Stimulated activated CD4-positive, alpha-beta T cell treated with anti-CD3 and anti-CD28 coated beads, Interleukin-12 subunit alpha, Interleukin-12 subunit beta, amount 100 ng/mL, for 48 hours (primary cell): ENCODE data around the gene SHISA9.
A peak's percentile ranks its signal among the peaks of the same experiment; 100 is the strongest.

Source experiments
- DNase-seq, 3 donors: peaks; one replicate each; pipeline ENCODE4 v3.0.0-alpha.2; 2020; ENCODE audit warnings: low read depth in 2 of 3, low spot score in 1 of 3

Gene SHISA9

GRCh38 chr16:13014476-13014875, 113.1 kb downstream of the SHISA9 start:
- DNase-seq = no peak

- DNase-seq = no peak
Observed at GRCh38 chr16:13018026-13018425, 116.6 kb downstream of the SHISA9 start.

GRCh38 chr16:13021996-13022395, 120.6 kb downstream of the SHISA9 start:
- DNase-seq = no peak

- DNase-seq = no peak
Observed at GRCh38 chr16:13029786-13030185, 128.4 kb downstream of the SHISA9 start.

GRCh38 chr16:13030769-13031168, 129.4 kb downstream of the SHISA9 start:
- no peak for DNase-seq

GRCh38 chr16:13032911-13033310, 131.5 kb downstream of the SHISA9 start:
- no peak for DNase-seq

GRCh38 chr16:13036600-13036999, 135.2 kb downstream of the SHISA9 start:
- DNase-seq = peak in 2 of 3 donors; percentile 0 to 6

- no peak for DNase-seq
Observed at GRCh38 chr16:13038591-13038990, 137.2 kb downstream of the SHISA9 start.

- no peak for DNase-seq
Observed at GRCh38 chr16:13039526-13039925, 138.1 kb downstream of the SHISA9 start.

- DNase-seq = no peak
Observed at GRCh38 chr16:13041180-13041579, 139.8 kb downstream of the SHISA9 start.

- DNase-seq = no peak
Observed at GRCh38 chr16:13041646-13042290, 140.4 kb downstream of the SHISA9 start.

GRCh38 chr16:13042291-13042685, 140.9 kb downstream of the SHISA9 start:
- no peak for DNase-seq

GRCh38 chr16:13046061-13046821, 144.8 kb downstream of the SHISA9 start:
- DNase-seq = no peak

- no peak for DNase-seq
Observed at GRCh38 chr16:13047276-13047675, 145.9 kb downstream of the SHISA9 start.

- DNase-seq = no peak
Observed at GRCh38 chr16:13049688-13050087, 148.3 kb downstream of the SHISA9 start.

- no peak for DNase-seq
Observed at GRCh38 chr16:13052431-13052830, 151.0 kb downstream of the SHISA9 start.

GRCh38 chr16:13055480-13055879, 154.1 kb downstream of the SHISA9 start:
- no peak for DNase-seq

- no peak for DNase-seq
Observed at GRCh38 chr16:13056607-13057006, 155.2 kb downstream of the SHISA9 start.

GRCh38 chr16:13060932-13061331, 159.5 kb downstream of the SHISA9 start:
- no peak for DNase-seq

- no peak for DNase-seq
Observed at GRCh38 chr16:13061691-13062090, 160.3 kb downstream of the SHISA9 start.

GRCh38 chr16:13062219-13062618, 160.8 kb downstream of the SHISA9 start:
- no peak for DNase-seq

GRCh38 chr16:13063457-13063856, 162.1 kb downstream of the SHISA9 start:
- DNase-seq = no peak

- DNase-seq = no peak
Observed at GRCh38 chr16:13064821-13065220, 163.4 kb downstream of the SHISA9 start.
